H1 (cell line): ENCODE data around the gene LARP4B. TPM values are rescaled to one million over a fixed set of nuclear protein-coding genes. Genes with fewer than 3 reads are reported as not detected.
A peak's percentile ranks its signal among the peaks of the same experiment; 100 is the strongest.

Source experiments
- ASH2L ChIP-seq: fragments of 200-600, 300-600 bp; sonication (generic); IDR thresholded peaks from one replicate; pipeline ENCODE4 v1.7.1; 2017; ENCODE audit warnings: low read length
- BACH1 ChIP-seq: IDR thresholded peaks from 2 replicates; pipeline ENCODE4 v1.6.1; 2012; ENCODE audit warnings: low read length, improper control_type of control experiment
- CBX5 ChIP-seq: fragments of 300-800, 300-1000 bp; sonication (generic); IDR thresholded peaks from 2 replicates; pipeline ENCODE4 v1.7.1; 2016; ENCODE audit warnings: antibody characterized with exemption, low read length, low read depth
- CEBPB ChIP-seq: IDR thresholded peaks from 2 replicates; pipeline ENCODE4 v1.6.1; 2012; ENCODE audit warnings: low read depth, low read length
- CHD2 ChIP-seq: IDR thresholded peaks from 2 replicates; pipeline ENCODE4 v1.6.1; 2012; ENCODE audit warnings: low read length, improper control_type of control experiment
- CREB1 ChIP-seq: IDR thresholded peaks from 2 replicates; pipeline ENCODE4 v1.6.1; 2012; ENCODE audit warnings: inconsistent platforms
- GTF2F1 ChIP-seq: IDR thresholded peaks from 2 replicates; pipeline ENCODE4 v1.6.1; 2012; ENCODE audit warnings: low read depth, low read length, improper control_type of control experiment, borderline replicate concordance
- HDAC2 ChIP-seq, 2 experiments: fragments of 300-600 bp in 1 of 2; sonication (generic) in 1 of 2; IDR thresholded peaks; 2 replicates each; pipeline ENCODE4 v1.6.1; 2011 to 2012; ENCODE audit warnings: low read depth in 2 of 2, low read length in 2 of 2, mild to moderate bottlenecking in 2 of 2, moderate library complexity in 2 of 2, borderline replicate concordance in 1 of 2, inconsistent platforms in 1 of 2
- JUND ChIP-seq: IDR thresholded peaks from 2 replicates; pipeline ENCODE4 v1.6.1; 2011; ENCODE audit warnings: mild to moderate bottlenecking, improper control_type of control experiment, low read length
- NRF1 ChIP-seq: IDR thresholded peaks from 2 replicates; pipeline ENCODE4 v1.6.1; 2011; ENCODE audit warnings: mild to moderate bottlenecking, low read depth, low read length, improper control_type of control experiment
- RBBP5 ChIP-seq: IDR thresholded peaks from 2 replicates; pipeline ENCODE4 v1.7.1; 2012; ENCODE audit warnings: low read depth, mild to moderate bottlenecking, inconsistent platforms, low read length, moderate library complexity, borderline replicate concordance
- RXRA ChIP-seq: IDR thresholded peaks from 2 replicates; pipeline ENCODE4 v1.6.1; 2011; ENCODE audit warnings: low read depth, mild to moderate bottlenecking, low read length, moderate library complexity; ENCODE audit not compliant: insufficient read depth
- TAF7 ChIP-seq: optimal IDR thresholded peaks from 2 replicates; pipeline ENCODE3; 2011; ENCODE audit warnings: low read depth, mild to moderate bottlenecking, inconsistent platforms, low read length, moderate library complexity, borderline replicate concordance
- YY1 ChIP-seq: IDR thresholded peaks from 2 replicates; pipeline ENCODE4 v1.6.1; 2011; ENCODE audit warnings: low read depth, mild to moderate bottlenecking, low read length
- polyA plus RNA-seq, 7 experiments: library from polyadenylated mRNA; depleted of rRNA in 3 of 7; stranded (reverse) in 5 of 7; unstranded in 2 of 7; fragments of >200 nt in 5 of 7; fragments of 200-250 nt in 2 of 7; gene quantifications; 1 replicate in 5 of 7; 2 replicates in 1 of 7; 4 replicates in 1 of 7; pipeline versions ENCODE4 v1.2.1 to v1.2.3, GENCODE V29; 2011 to 2013; ENCODE audit warnings: missing spikeins in 2 of 7, mixed read lengths in 2 of 7
- total RNA-seq: library from RNA; stranded (reverse); fragmentation: NEBNext Ultra II Directional; extraction: Animal tissue kit (Norgen Biotek cat#: 25700); gene quantifications from 2 replicates; pipeline ENCODE4 v1.2.1, GENCODE V29; 2021
- TF ChIP-seq, protein P1 (sequence below), 3 experiments: IDR thresholded peaks; 1 replicate in 2 of 3; 2 replicates in 1 of 3; pipeline versions ENCODE4 v1.5.1 to v1.6.1; 2011; ENCODE audit warnings: low read length in 3 of 3, mild to moderate bottlenecking in 3 of 3, inconsistent platforms in 2 of 3, low read depth in 1 of 3, moderate library complexity in 1 of 3; ENCODE audit not compliant: insufficient read depth in 1 of 3; ENCODE audit errors: control extremely low read depth in 1 of 3

LARP4B gene
- total and polyA plus RNA-seq, 2 of the 8 experiments (the other 6 are each of a cell fraction or from before 2014, with no cell fraction given): 20.1 to 78.6 TPM

DNA sequence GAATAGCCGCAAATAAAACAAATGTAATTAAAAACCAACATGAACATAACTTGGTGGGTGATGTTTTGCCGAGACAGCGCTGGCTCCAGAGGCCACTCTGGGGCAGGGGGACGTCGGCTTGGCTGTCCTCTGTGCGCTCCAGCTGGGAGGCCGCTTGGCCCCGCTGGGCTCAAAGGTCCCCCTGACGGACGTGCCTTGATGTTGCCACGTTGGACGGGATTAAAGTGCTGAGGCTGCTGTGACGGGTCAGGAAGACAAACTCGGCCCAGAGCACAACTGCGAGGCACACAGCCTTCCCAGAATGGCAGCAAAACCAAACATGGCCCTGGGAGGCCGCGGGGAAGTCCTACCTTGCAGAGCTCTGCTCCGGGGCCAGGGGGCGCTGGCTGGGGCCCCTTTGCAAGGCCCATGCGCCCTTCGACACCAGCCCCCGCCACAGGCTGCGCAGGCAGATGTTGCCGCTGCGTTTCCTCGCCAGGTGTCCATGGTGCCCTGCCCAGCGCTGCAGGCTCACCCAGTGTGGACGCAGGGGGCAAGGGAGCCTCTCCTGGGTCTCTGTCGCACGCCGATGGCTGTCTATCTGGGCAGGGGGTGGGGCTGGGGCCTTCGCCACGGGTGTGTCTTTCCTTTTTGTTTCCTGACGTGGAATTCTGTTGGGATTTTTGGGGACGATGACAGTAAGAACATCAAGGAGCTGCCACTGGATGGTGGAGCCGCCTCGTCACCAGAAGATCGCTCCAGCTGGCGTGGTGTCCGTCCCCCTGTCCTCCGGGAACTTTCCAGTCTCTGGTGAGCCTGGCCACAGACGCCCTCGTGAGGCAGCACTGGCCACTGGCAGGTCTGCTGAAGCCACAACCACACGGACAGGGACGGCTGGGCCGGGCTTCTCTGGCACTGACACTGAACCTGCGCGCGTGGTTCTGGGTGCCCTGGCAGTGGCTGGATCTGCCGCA is 142.4 kb downstream of the LARP4B start (continued):
- peak; percentile 17; the same call in 1 of the 2 replicates for TF ChIP-seq NRF1
- TF ChIP-seq YY1: peak; percentile 69
- TF ChIP-seq RBBP5: 0 out of 2 replicates have a peak, but pooled peaks have one; percentile 45
- peak; percentile 56 for TF ChIP-seq ASH2L
- TF ChIP-seq JUND: no peak
- TF ChIP-seq CREB1: no peak
- TF ChIP-seq HDAC2 (IDR thresholded peaks at IDR 0.05; ENCODE audit: borderline replicate concordance in 1 of 2, low read depth in 2 of 2, low read length in 2 of 2): peak in 1 of 2 experiments; percentile 70; a peak in 1 of 4 replicates
- TF ChIP-seq CHD2: no peak
- TF ChIP-seq RXRA: no peak
- TF ChIP-seq, protein P1, sequence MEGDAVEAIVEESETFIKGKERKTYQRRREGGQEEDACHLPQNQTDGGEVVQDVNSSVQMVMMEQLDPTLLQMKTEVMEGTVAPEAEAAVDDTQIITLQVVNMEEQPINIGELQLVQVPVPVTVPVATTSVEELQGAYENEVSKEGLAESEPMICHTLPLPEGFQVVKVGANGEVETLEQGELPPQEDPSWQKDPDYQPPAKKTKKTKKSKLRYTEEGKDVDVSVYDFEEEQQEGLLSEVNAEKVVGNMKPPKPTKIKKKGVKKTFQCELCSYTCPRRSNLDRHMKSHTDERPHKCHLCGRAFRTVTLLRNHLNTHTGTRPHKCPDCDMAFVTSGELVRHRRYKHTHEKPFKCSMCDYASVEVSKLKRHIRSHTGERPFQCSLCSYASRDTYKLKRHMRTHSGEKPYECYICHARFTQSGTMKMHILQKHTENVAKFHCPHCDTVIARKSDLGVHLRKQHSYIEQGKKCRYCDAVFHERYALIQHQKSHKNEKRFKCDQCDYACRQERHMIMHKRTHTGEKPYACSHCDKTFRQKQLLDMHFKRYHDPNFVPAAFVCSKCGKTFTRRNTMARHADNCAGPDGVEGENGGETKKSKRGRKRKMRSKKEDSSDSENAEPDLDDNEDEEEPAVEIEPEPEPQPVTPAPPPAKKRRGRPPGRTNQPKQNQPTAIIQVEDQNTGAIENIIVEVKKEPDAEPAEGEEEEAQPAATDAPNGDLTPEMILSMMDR (IDR thresholded peaks at IDR 0.05; ENCODE audit: control extremely low read depth in 1 of 3, insufficient read depth in 1 of 3, low read depth in 1 of 3, low read length in 3 of 3): peak in 2 of 3 experiments; percentile 80 to 87; a peak in 3 of 4 replicates
- TF ChIP-seq BACH1: no peak
- no peak for TF ChIP-seq CEBPB
- TF ChIP-seq GTF2F1: no peak
- TF ChIP-seq CBX5: no peak
- TF ChIP-seq TAF7: no peak
